ENCODE data around the gene THOC2.
"Not testable (repeated sequence)": the region's sequence is repeated elsewhere in the genome, so short reads cannot be mapped to it uniquely, and the experiment has no call there.

THOC2 gene, protein sequence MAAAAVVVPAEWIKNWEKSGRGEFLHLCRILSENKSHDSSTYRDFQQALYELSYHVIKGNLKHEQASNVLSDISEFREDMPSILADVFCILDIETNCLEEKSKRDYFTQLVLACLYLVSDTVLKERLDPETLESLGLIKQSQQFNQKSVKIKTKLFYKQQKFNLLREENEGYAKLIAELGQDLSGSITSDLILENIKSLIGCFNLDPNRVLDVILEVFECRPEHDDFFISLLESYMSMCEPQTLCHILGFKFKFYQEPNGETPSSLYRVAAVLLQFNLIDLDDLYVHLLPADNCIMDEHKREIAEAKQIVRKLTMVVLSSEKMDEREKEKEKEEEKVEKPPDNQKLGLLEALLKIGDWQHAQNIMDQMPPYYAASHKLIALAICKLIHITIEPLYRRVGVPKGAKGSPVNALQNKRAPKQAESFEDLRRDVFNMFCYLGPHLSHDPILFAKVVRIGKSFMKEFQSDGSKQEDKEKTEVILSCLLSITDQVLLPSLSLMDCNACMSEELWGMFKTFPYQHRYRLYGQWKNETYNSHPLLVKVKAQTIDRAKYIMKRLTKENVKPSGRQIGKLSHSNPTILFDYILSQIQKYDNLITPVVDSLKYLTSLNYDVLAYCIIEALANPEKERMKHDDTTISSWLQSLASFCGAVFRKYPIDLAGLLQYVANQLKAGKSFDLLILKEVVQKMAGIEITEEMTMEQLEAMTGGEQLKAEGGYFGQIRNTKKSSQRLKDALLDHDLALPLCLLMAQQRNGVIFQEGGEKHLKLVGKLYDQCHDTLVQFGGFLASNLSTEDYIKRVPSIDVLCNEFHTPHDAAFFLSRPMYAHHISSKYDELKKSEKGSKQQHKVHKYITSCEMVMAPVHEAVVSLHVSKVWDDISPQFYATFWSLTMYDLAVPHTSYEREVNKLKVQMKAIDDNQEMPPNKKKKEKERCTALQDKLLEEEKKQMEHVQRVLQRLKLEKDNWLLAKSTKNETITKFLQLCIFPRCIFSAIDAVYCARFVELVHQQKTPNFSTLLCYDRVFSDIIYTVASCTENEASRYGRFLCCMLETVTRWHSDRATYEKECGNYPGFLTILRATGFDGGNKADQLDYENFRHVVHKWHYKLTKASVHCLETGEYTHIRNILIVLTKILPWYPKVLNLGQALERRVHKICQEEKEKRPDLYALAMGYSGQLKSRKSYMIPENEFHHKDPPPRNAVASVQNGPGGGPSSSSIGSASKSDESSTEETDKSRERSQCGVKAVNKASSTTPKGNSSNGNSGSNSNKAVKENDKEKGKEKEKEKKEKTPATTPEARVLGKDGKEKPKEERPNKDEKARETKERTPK (N-terminal part only)

DNA sequence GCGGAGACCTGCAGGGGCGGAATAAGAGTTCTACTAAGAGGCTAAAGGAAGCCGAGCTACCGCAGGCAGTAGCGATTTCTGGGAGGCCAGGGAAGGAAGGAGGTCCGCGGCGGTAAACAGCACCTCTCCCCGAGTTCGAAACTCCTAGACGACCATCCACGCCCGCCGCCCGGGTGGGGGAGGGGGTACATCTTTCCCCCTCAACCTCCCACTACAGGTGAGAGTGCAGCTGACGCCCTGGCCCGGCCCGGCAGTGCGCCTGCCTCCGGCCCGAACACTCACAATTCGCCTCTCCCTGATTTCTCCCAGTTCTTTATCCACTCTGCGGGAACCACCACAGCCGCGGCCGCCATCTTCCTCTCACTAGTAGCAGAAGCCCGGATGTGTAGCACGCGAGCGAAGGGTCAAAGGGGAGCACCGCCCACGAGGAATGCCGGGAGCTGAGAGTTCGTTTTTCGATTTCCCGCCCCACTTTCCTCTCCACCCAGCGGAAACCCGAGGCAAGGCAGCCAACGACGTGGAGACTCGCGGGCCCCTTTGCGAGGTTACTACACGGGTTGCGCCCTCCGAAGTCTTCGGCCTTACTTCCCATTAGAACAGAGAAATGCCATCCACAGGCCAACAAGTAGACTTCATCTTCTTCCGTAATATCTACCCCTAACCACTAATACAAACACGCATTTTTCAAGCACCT is at the start of gene THOC2:
Gene THOC2 (minus strand): TSS at position 383 of the 694 bp plus-strand sequence. CDS start 30 bp downstream, at position 353.
- Histone ChIP-seq H3K4me3 (ENCODE audit: low read length, poor library complexity, severe bottlenecking) (peak within 1 kb of the TSS; percentile 95), H4K20me1 (ENCODE audit: insufficient read depth, low read length, poor library complexity, severe bottlenecking) (peaks cover 44% of the 10 kb centered on the region), H2AFZ (ENCODE audit: low read length) (peak within 1 kb of the TSS; percentile 65; the same call in 1 of the 2 replicates), H3K36me3 (ENCODE audit: insufficient read depth, low read length) (no peaks in the 10 kb centered on the region), H3K27me3 (ENCODE audit: insufficient read depth, low read length, poor library complexity, severe bottlenecking) (no peaks in the 10 kb centered on the region), H3K4me2 (ENCODE audit: low read depth, low read length, poor library complexity, severe bottlenecking) (peak within 1 kb of the TSS; percentile 89), H3K9me3 (ENCODE audit: insufficient read depth, low read depth, low read length) (no peaks in the 10 kb centered on the region), H3F3A (ENCODE audit: low read depth) (no peaks in the 10 kb centered on the region; the same call in 1 of the 2 replicates), H3K9ac (ENCODE audit: low read depth, low read length, poor library complexity, severe bottlenecking) (peak within 1 kb of the TSS; percentile 90), H3K4me1 (ENCODE audit: insufficient read depth, low read length, poor library complexity, severe bottlenecking) (peaks cover 28% of the 10 kb centered on the region), H3K79me2 (ENCODE audit: insufficient read depth, low read length) (peaks cover 51% of the 10 kb centered on the region), H3K9me2 (replicated peaks; ENCODE audit: low read depth, low read length) (no peaks in the 10 kb centered on the region)
- TF ChIP-seq, protein P1, sequence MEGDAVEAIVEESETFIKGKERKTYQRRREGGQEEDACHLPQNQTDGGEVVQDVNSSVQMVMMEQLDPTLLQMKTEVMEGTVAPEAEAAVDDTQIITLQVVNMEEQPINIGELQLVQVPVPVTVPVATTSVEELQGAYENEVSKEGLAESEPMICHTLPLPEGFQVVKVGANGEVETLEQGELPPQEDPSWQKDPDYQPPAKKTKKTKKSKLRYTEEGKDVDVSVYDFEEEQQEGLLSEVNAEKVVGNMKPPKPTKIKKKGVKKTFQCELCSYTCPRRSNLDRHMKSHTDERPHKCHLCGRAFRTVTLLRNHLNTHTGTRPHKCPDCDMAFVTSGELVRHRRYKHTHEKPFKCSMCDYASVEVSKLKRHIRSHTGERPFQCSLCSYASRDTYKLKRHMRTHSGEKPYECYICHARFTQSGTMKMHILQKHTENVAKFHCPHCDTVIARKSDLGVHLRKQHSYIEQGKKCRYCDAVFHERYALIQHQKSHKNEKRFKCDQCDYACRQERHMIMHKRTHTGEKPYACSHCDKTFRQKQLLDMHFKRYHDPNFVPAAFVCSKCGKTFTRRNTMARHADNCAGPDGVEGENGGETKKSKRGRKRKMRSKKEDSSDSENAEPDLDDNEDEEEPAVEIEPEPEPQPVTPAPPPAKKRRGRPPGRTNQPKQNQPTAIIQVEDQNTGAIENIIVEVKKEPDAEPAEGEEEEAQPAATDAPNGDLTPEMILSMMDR (conservative IDR thresholded peaks at IDR 0.05; ENCODE audit: low read length), result peak; percentile 22; the same call in 1 of the 2 replicates
- TF ChIP-seq EZH2phosphoT487 (IDR thresholded peaks at IDR 0.05; ENCODE audit: borderline replicate concordance), result no peak

DNA sequence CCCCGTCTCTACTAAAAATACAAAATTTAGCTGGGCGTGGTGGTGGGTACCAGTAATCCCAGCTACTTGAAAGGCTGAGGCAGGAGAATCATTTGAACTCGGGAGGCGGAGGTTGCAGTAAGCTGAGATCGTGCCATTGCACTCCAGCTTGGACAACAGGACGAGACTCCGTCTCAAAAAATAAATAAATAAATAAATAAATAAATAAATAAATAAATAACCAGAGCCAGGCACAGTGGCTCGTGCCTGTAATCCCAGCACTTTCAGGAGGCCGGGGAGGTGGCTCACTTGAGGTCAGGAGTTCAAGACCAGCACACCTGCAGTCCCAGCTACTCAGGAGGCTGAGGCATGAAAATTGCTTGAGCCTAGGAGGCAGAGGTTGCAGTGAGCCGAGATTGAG is 48.9 kb upstream of the THOC2 start:
- not testable (repeated sequence) for H3K79me2 ChIP-seq (ENCODE audit: insufficient read depth, low read length); H2AFZ ChIP-seq (ENCODE audit: low read length); H4K20me1 ChIP-seq (ENCODE audit: insufficient read depth, low read length, poor library complexity, severe bottlenecking); H3F3A ChIP-seq (ENCODE audit: low read depth); H3K4me1 ChIP-seq (ENCODE audit: insufficient read depth, low read length, poor library complexity, severe bottlenecking); H3K9me2 ChIP-seq (replicated peaks; ENCODE audit: low read depth, low read length); H3K4me3 ChIP-seq (ENCODE audit: low read length, poor library complexity, severe bottlenecking); H3K9me3 ChIP-seq (ENCODE audit: insufficient read depth, low read depth, low read length); H3K27me3 ChIP-seq (ENCODE audit: insufficient read depth, low read length, poor library complexity, severe bottlenecking); H3K36me3 ChIP-seq (ENCODE audit: insufficient read depth, low read length); H3K4me2 ChIP-seq (ENCODE audit: low read depth, low read length, poor library complexity, severe bottlenecking); H3K9ac ChIP-seq (ENCODE audit: low read depth, low read length, poor library complexity, severe bottlenecking)

DNA sequence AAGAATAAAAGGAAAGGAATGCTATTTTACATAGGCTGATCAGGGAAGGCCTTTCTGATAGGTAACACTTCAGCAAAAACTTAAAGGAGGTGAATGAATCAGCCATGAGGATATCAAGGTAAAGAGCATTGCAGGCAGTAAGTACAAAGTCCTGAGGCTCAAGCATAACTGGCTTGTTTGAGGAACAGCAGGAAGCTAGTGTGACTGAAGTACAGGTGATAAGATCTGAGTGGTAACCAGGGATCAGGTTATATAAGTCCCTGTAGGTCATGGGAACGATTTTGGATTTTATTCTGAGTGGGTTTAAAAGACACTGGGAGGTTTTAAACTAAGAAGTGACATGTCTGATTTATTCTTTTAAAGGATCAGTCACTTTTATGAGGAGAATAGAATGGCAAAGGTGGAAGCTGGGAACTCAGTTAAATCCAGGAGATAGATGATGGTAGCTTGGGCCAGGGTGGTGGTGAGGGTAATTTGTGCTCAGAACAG is 47.1 kb upstream of the THOC2 start:
- H3K27me3 ChIP-seq (ENCODE audit: insufficient read depth, low read length, poor library complexity, severe bottlenecking), result no peaks in the 10 kb centered on the region
- no peak overlapping the region for H3K9ac ChIP-seq (ENCODE audit: low read depth, low read length, poor library complexity, severe bottlenecking)
- no peak overlapping the region for H3K4me3 ChIP-seq (ENCODE audit: low read length, poor library complexity, severe bottlenecking)
- H4K20me1 ChIP-seq (ENCODE audit: insufficient read depth, low read length, poor library complexity, severe bottlenecking), result no peaks in the 10 kb centered on the region
- no peaks in the 10 kb centered on the region for H3K79me2 ChIP-seq (ENCODE audit: insufficient read depth, low read length)
- no peaks in the 10 kb centered on the region for H3K36me3 ChIP-seq (ENCODE audit: insufficient read depth, low read length)
- no peaks in the 10 kb centered on the region for H3K4me1 ChIP-seq (ENCODE audit: insufficient read depth, low read length, poor library complexity, severe bottlenecking)
- no peak overlapping the region for H3K4me2 ChIP-seq (ENCODE audit: low read depth, low read length, poor library complexity, severe bottlenecking)
- no peaks in the 10 kb centered on the region for H3K9me2 ChIP-seq (replicated peaks; ENCODE audit: low read depth, low read length)
- H3F3A ChIP-seq (ENCODE audit: low read depth), result no peaks in the 10 kb centered on the region
- TF ChIP-seq EZH2phosphoT487 (IDR thresholded peaks at IDR 0.05; ENCODE audit: borderline replicate concordance), result no peak
- TF ChIP-seq, protein P1 (conservative IDR thresholded peaks at IDR 0.05; ENCODE audit: low read length), result no peak
- no peaks in the 10 kb centered on the region for H3K9me3 ChIP-seq (ENCODE audit: insufficient read depth, low read depth, low read length)
- no peak overlapping the region for H2AFZ ChIP-seq (ENCODE audit: low read length)

Measured in Loucy (cell line).